HG03135 (cell line): ENCODE results near the gene CACNA2D3.

ENCODE experiments used
- ATAC-seq: cut with Tn5 transposase; IDR thresholded peaks from one replicate; pipeline ENCODE4 v1.9.1; 2021; ENCODE audit warnings: mild to moderate bottlenecking, moderate library complexity; ENCODE audit not compliant: unreplicated experiment

CACNA2D3 gene

DNA sequence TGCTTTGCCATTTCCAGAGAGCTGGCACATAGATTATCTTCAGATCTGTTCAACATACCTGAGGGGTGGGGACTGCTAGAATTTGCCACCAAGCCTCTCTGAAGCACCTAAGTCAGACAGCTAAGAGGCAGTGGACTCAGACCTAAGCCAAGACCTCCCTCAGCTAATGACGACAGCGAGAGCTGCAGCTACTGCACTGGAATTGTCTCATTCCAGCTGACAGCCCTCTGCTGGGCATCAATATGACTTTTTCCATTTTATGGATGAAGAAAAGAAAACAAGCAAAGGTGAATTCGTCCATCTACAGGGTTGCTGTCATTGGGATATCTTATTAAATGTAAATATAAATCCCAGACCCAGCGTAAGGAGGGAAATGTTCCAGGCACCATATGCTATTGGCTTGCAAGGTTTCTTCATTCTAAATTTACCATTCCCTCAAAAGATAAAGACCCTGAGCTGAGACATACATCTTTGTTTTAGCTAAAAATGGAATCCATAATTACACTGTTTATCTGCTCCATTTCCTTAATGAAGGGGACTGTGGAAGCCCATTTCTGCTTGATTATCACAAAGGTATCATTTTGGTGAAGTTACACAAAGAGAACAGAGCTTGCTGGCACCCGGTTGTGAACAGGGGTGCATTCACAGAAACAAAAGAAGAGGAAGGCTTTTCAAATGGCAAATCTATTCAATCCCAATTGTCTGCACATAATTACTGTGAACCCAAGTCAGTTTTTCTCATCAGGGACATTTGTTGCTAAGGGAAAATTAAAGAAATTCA is 891.0 kb downstream of the CACNA2D3 start:
- no peak for ATAC-seq

DNA sequence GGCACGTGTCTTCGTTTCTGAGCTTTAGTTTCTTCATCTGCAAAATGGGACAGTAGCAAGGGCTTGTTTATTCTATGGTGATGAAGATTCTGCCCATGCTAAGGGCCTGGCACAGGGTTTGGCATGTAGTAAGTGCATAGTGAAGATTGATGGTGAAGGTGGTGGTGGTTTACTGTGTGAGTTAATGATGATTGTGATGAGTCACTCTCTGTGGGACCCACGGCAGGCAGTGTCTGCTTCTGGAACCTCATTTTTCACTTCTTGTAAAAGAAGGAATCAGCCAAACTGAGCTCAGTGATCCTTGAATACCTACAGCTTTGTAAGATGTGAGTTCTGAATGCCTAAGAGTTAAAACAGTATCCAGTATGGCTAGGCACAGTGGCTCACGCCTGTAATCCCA is 891.7 kb downstream of the CACNA2D3 start:
- no peak for ATAC-seq

DNA sequence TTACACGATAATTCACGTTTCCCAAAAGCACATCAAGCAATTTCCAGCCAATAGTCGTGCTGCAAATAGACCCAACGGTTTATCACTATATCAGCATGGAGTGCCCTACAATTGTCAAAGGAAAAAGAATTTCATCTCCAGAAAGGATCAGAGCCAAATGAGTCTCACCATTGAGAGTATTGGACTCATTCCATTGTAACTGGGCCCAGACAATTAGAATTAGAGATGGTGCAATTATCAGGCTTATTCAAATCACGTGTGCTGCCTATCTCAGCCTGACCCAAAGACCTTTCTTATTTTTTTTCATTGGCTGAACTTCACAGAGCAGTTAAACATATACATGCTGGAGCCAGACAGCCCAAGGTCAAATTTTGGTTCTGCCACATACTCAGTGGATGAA is 892.6 kb downstream of the CACNA2D3 start:
- no peak for ATAC-seq

DNA sequence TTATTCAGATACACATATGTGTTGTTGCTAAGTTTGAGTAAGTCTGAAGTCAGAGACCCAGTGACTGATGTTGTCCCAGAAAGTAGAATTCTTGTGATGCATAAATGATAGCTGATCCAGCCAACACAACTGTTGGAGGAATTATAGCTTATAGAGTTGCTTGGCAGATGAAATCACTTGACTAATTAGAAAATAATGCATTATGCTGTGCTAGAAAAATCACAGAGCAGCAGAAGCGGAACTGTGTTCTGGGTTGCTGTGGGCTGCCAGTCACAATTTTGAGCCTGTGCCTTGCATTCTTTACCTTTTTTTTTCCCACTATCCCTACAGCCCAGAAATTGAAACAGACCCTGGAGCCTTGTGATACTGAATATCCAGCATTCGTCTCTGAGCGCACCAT is 895.5 kb downstream of the CACNA2D3 start:
- no peak for ATAC-seq

DNA sequence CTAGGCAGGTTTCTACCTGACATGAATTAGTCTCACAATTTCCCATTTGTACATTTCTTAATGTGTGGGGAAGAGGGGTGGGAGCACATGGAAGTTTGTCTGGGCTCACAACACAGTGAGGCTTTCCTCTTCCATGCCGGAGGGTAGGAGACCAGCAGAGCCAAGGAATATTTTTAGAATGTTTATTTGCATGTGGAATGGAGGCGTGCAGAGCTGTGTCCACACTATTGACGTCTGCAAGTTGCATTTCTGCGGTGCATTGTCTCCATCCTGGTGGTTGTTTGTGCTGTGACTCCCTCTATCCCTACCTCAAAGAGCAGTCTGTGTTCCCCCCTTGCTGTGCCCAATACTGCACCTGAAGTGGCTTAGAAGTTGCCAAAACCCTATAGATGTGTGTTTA is 908.6 kb downstream of the CACNA2D3 start:
- ATAC-seq = no peak

DNA sequence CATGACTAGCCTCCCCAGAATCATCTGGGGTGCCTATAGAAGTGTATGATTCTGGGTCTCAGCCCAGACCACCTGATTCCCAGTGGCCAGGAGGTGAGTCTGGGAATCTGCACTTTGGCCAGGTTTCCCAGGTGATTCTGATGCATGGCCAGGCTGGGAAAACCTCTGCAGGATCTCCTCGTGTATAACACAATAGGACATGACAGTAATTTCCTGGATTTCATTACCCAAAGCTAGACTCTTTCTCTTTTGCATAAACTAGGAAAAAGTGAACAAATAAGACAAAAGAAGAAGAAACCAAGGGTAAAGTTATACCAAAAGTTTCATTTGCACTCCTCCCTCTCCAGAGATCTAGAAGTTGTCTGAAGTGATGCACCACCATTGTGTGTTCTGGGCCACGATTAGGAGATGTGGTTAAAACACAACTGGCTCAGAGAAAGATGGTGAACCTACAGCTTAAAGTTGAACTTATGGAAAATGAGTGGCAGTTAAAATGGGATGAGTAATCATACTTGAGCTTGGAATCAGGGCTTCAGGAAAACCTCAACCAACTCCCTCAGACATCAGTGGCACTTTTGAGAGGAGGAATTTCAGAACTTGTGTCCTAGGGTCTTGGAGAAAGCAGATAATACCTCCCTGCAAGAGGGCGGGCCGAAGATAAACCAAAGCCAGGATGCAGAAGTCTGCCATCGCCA is 914.7 kb downstream of the CACNA2D3 start:
- ATAC-seq = no peak

DNA sequence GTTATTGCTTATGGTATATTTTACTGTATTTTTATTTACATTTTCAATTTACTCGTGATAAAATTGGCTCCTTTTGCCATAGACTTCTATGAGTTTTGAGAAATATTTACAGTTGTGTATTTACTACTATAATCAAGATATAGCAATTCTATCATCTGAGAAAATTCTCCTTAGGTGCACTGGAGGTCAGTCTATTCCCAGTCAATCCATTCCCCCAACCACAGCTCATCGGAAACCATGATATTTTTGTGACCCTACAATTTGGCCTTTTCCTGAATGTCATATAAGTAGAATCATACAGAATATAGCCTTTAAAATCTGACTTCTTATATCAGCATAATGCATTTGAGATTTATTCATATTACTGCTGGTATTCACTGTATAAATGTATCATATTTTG is 920.2 kb downstream of the CACNA2D3 start:
- ATAC-seq = no peak

DNA sequence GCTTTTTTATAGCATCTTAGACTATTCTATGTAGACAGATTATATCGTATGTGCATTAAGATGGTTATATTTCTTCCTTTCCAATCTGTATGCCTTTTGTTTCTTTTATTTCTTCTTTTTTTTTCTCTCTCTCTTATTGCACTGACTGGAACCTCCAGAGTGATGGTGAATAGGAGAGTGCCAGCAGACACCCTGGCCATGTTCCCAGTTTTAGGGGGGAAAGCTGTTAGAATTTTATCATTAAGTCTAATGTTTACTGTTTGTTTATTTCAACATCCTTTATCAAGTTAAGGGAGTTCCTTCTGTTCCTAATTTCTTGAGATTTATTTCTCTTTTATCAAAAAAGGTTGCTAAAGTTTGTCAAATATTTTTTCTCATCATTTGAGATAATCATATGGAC is 922.1 kb downstream of the CACNA2D3 start:
- ATAC-seq = no peak

DNA sequence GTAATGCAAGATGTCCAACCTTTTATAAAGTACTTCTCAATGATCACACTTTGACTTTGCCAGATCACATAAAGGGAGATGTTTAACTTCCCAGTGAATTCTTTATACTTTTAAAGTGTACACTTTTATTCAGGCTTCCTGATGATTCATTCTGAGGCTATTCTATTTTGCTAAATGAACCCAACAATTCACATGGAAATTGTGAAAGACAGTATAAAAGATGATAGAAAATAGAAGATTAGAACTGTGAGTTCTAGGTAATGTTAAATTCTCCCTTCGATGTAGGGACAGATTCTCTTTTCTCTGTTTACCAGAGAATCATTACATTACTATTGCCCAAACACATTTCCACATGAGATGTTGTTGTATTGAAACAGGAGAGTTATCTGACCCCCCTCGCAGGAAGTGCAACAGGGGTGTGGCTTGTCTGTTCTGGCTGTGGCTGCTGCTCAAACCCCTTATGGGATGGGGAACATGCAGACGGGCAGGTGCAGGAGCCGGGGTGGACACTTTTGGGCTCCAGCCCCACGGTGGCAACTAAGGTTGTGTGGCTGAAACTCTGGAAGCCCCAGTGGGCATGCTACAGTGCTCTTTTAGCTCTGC is 936.8 kb downstream of the CACNA2D3 start:
- no peak for ATAC-seq

DNA sequence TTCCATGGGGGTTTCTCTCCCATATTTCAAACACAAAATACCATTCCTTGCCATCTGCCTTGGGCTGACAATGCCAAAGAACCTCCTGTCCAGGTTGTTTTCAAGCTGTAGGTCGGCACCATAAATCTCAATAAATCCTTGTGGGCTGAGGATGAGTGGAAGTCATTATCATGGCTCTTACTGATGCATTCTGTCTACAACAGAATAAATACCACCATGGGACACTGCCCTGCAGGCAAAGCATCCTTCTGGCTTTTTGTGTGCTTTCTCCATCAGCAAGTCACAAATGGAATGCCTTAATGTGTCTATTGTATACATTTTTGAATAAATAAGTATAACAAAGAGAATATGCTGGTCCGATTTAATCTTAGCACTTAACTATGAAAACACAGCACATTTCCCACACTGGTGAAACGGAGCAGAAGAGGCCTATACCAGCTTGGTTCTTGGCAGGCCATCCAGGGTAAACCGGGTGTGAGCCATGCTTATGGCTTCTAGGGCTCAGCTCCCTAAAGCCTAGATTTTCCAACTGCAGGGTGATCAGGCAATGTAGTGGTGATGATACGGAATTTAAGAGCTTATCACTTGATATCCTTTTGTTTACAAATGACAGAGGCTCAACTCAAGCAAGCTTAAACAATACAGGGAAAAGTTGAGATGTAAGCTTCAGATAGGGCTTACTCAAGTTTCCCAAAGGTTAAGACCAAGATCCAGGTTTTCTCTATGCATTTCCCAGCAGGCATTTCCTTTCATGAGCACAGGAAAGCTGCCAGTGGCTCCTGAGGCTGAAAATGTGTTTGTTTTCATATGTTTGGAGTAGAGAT is 938.8 kb downstream of the CACNA2D3 start:
- no peak for ATAC-seq

DNA sequence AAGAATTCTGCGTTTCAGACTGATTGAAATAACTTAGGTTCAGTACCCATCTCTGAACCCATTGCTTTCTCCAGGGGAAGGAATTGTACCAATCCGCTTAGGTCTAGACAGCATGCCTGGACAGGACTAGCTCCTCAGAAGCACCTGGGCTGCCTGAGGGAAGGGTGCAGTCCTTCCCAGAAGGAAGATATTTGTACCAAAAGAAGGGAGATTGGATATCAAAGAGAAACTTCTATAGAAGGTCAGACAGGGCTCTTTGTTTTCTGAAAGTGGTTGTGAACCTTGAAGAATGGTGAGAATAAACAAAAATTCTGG is 939.3 kb downstream of the CACNA2D3 start:
- ATAC-seq = no peak

DNA sequence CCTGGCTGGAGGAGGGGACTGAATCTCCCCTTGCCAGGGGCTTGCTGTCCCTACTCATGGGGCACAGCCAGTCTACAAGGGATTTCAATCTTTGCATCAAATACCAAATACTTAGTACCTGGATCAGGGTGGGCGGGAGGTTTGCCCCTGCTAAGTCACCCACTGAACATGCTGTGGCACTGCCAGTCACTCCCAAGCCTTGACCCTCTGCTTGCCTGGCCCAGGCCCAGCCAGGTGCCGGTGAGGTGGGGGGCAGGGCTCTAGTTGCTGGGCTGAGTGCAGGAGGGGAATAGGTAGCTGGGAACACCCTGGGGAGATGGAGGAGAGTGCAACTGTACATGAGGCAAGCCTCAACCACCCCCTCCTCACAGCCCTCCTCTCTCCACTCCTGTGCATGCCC is 941.8 kb downstream of the CACNA2D3 start:
- ATAC-seq = no peak

DNA sequence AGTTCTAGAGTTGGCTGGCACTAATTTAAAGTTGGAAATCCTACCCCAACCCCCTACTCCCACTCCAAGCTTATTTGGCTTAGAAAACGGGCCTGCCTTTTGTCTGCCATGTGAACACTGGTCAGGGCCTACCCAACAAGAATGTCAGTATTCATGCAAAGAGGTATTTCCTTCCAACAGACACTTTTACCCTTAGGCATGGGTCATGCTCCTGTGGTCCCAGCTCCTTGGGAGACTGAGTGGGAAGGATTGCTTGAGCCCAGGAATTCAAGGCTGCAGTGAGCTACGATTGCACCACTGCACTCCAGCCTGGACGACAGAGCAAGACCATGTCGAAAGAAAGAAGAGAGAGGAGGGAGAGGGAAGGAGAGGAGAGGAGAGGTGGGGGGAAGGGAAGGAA is 943.0 kb downstream of the CACNA2D3 start:
- ATAC-seq = no peak

DNA sequence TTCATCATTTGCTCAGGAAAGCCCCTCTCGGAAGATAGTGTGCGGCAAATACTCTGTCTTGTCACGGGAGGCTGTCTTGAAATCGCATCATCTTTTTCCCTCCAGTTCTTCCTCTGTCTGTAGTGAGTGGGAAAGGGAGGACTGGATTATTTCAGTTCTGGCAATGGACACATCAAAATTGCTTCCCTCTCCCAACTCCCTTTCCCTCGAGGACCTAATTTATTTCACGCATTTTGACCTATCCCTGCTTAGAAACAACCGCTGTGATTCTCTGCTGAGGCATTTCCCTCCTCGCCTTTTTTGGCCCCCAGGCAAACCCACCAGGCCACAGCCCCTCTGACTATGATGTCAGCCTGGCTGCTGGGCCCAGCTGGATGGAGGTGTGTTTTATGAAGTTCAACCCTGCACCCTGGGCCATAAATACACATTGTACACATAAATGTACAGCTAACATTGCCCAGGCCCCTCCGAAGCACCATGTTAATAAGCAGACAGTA is 944.2 kb downstream of the CACNA2D3 start:
- ATAC-seq = no peak

DNA sequence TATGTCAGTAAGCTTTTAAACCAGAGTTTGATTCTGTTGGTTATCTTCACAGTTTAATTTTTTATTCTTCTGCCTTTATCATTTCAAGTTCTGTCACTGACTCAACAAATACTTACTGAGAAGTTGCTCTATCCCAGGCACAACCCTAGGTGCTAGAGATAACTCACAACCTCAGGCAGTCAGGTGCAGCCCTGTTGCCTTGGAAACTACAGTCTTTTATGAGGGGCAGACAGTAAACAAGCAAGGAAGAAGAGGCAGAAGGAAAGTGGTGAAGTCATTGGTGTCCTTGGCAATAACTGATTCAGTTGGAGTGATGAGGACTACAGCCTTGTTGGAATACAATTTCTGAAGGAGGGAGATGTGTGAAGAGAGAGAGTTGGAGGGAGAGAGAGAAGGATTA is 947.6 kb downstream of the CACNA2D3 start:
- no peak for ATAC-seq

DNA sequence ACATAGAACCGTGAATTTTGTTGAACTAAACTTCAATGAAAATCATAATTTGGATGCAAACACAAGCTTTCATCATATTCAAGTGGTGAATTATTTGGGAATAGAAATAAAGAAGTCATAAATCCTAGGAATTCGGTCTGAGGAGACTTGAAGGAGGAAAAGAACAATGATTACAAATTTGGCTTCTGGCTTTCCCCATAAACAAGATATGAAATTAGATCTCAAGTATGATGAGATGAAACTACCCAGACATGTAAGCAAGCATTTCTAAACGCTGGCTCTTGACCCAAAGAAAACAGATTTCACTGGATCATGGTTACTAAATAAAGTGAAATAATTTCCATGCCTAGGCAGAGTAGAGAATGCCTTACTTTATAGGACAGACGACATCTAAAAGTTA is 952.4 kb downstream of the CACNA2D3 start:
- no peak for ATAC-seq

DNA sequence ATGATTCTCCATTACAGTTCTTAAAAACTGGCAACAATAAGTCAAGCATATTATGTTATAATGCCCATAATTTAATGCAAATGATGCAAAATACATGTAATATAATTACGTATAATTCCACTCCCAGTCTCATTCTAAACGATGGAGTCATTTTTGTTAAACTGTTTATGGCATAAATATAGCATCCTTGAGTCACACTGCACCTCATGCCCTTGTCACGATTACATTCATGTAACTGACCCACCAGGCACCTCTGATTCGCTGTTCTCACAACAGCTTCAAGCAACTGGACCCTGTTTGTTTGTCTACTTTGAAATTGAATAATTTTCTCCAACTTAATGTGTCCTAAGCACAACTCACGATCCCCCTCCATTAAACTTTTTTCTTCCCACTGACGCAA is 953.5 kb downstream of the CACNA2D3 start:
- ATAC-seq = no peak

DNA sequence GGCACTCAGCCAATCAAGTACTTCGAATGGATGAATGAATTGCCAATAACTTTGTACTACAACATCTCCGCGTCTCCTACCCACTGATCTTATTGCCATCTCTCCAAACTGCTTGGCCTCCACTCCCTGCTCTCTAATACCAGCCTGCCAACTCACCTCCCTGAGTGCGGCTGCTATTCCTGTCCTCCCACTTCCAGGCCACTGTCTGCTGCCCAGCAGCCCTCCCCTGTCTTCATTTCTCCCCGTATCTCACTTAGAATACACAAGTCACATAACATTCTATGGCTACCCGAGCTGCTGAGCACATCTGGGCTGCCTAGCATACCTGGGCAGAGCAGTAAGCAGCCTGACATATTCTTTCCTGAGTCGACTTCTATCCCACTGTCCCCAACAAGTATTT is 955.4 kb downstream of the CACNA2D3 start:
- ATAC-seq = no peak

DNA sequence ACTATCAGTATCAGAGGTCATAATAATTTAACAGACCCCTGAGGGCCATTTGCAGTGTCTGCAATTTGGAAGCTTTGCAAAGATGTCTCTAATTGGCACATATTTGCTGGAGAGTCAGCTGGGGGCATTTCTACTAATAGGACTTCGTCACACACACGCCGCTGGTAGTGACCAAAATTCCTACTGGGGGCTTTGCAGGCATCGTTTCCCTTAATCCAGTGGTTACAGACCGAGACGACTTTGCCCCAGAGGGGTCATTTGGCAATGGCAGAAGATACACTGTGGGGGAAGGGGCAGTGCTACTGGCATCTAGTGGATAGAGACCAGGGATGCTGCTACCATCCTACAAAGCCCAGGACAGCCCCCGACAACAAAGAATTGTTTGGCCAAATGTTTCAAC is 956.5 kb downstream of the CACNA2D3 start:
- no peak for ATAC-seq

DNA sequence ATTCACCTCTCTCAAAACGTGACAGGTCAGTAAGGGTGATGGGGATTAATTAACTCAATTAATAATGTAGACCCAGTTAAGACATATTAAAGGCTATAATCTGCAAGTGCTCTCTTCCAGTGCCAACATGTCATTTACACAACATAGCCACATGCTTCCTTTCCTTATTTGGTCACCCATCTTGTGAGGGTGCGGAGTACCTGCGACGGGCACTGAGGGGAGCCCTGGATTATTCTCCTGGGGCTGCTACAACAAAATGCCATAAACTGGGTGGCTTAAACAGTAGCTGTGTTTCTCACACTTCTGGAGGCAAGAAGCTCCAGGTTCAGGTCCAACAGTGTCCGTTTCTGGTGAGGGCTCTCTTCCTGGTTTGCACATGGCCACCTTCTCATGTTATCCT is 962.9 kb downstream of the CACNA2D3 start:
- no peak for ATAC-seq

DNA sequence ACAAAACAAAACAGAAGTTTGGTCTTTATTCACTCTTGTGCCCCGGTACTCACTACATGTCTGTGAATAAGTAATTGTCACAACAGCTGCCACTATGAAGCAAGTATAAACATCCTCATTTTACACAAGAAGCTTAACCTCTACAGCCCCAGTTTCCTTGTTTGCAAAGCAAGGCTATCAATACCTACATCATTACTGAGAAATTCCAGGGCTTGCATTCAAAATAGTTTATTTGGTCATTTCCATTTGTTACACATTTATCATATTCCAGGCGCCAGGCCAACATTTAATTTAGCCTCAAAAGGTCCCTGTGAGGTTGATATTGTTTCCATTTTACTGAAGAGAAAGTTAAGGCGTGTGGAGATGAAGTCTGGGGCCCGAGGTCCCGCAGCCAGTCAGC is 966.9 kb downstream of the CACNA2D3 start:
- ATAC-seq = no peak
